Spleen (tissue), 11 donors: ENCODE measurements around the gene LDLRAD4. TPM values are rescaled to one million over a fixed set of nuclear protein-coding genes. Genes with fewer than 3 reads are reported as not detected.

Experiments used
- DNase-seq: peaks from one replicate; pipeline ENCODE4 v3.0.0-alpha.2; 2020
- H3K27ac ChIP-seq, 8 donors: fragments of 200-600 bp; sonication (generic) in 7 of 8; 1 replicate in 4 of 8; 2 replicates in 4 of 8; pipeline versions ENCODE4 v1.5.0 to v1.8.0; 2016 to 2021; ENCODE audit warnings: inconsistent platforms in 4 of 8, mild to moderate bottlenecking in 4 of 8, moderate library complexity in 1 of 8
- H3K27me3 ChIP-seq, 7 donors: fragments of 200-600 bp; sonication (generic) in 6 of 7; replicated peaks in 1 of 7; 1 replicate in 4 of 7; 2 replicates in 3 of 7; pipeline versions ENCODE4 v1.5.0 to v1.8.0; 2016 to 2021; ENCODE audit warnings: inconsistent platforms in 3 of 7, mild to moderate bottlenecking in 1 of 7
- H3K36me3 ChIP-seq, 6 donors: fragments of 200-600 bp; sonication (generic) in 5 of 6; 1 replicate in 4 of 6; 2 replicates in 2 of 6; pipeline versions ENCODE4 v1.5.0 to v1.8.0; 2016 to 2021; ENCODE audit warnings: inconsistent platforms in 2 of 6
- H3K4me1 ChIP-seq, 6 donors: fragments of 200-600 bp; sonication (generic) in 5 of 6; 1 replicate in 3 of 6; 2 replicates in 3 of 6; pipeline versions ENCODE4 v1.5.0 to v1.8.0; 2016 to 2021; ENCODE audit warnings: inconsistent platforms in 3 of 6
- H3K4me3 ChIP-seq, 8 donors: fragments of 200-600 bp; sonication (generic) in 7 of 8; 1 replicate in 4 of 8; 2 replicates in 4 of 8; pipeline versions ENCODE4 v1.5.0 to v1.8.0; 2016 to 2021; ENCODE audit warnings: inconsistent platforms in 4 of 8, mild to moderate bottlenecking in 4 of 8, moderate library complexity in 2 of 8
- H3K9me3 ChIP-seq, 8 donors: fragments of 200-600 bp; sonication (generic) in 7 of 8; 1 replicate in 4 of 8; 2 replicates in 4 of 8; pipeline versions ENCODE4 v1.5.0 to v1.8.0; 2016 to 2021; ENCODE audit warnings: inconsistent platforms in 4 of 8
- POLR2A ChIP-seq, 3 donors: fragments of 450-650 bp; IDR thresholded peaks; one replicate each; pipeline ENCODE4 v1.5.1; 2017; ENCODE audit warnings: antibody characterized with exemption in 3 of 3, mild to moderate bottlenecking in 1 of 3
- POLR2AphosphoS5 ChIP-seq, 3 donors: sonication (generic); formaldehyde crosslinking; IDR thresholded peaks; one replicate each; pipeline ENCODE4 v1.5.1; 2017; ENCODE audit warnings: antibody characterized with exemption in 3 of 3
- whole genome bisulfite sequencing, 5 donors: extraction: QIAGEN DNeasy Blood & Tissue Kit in 3 of 5; methylation state at CpG; one replicate each; pipeline versions ENCODE4 v1.1.5 to v1.1.7; 2013 to 2018; 5-methylcytosine and 5-hydroxymethylcytosine counted together
- intact Hi-C: fragments of 100-400 bp; cut with DNase I; formaldehyde crosslinking; loops from one replicate; pipeline ENCODE4 v1.15.0; 2023; ENCODE audit warnings: low total_unique reads
- polyA plus RNA-seq, 3 donors: library from polyadenylated mRNA; stranded (reverse); fragments of 200-250 nt; gene quantifications; one replicate each; pipeline ENCODE4 v1.2.1, GENCODE V29; 2013
- total RNA-seq, 7 donors: library from RNA; depleted of rRNA in 3 of 7; stranded (reverse); fragments of >200 nt in 3 of 7; fragmentation: NEBNext Ultra II Directional in 4 of 7; extraction: Animal tissue kit (Norgen Biotek cat#: 25700) in 4 of 7; gene quantifications; one replicate each; pipeline versions ENCODE4 v1.1.0 to v1.2.1, GENCODE V29; 2016 to 2021
- TF ChIP-seq, protein P1 (sequence below), 11 experiments: fragments of 200-600 bp in 7 of 11; fragments of 450-650 bp in 4 of 11; sonication (generic) in 4 of 11; IDR thresholded peaks in 8 of 11; conservative IDR thresholded peaks in 3 of 11; 1 replicate in 7 of 11; 2 replicates in 4 of 11; pipeline versions ENCODE4 v1.4.0 to v1.8.0; 2016 to 2021; ENCODE audit warnings: antibody characterized with exemption in 11 of 11, inconsistent platforms in 4 of 11, mild to moderate bottlenecking in 1 of 11
- donor health status: healthy with polysubstance abuse.
- donor health status: DM: no; HTN: no; CAD: no; lungs with moderate emphysema.
- donor health status: DM: no; HTN: no; CAD: no.
- donor health status: Bipolar disorder and iron deficiency.
- donor health status: healthy.
- donor health status: DM: no; HTN: no; CAD: no.
- donor health status: DM: yes; HTN: yes; CAD: no.

LDLRAD4 gene
- total and polyA plus RNA-seq, 10 donors, result 4.5 to 80.8 (median 46.4) TPM

DNA sequence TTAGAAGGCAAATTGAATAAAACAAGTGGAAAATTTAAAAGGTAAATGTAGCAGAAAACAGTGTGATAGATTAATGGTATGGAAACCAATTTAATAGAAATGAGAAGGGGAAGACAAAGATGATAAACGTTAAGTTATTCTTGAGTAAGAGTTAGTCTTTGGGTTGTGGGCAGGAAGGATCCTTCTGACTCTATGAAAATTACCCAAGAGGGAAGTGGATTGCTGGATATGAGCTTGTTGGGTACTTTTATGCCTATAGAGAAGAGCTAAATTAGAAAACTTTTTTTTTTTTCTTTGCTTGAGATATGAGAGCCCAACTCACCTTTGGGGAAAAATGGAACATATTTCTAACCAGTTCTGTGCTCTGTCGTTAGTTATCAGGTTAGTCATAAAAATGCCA is 144.0 kb downstream of the LDLRAD4 start:
- Histone ChIP-seq H3K27ac (no peak overlapping the region), H3K4me3 (no peak overlapping the region), H3K4me1 (peaks cover 0 to 10% (median 0%) of the 10 kb centered on the region in 6 donors), H3K27me3 (no peaks in the 10 kb centered on the region), H3K9me3 (no peaks in the 10 kb centered on the region), H3K36me3 (no peaks in the 10 kb centered on the region)
- TF ChIP-seq POLR2AphosphoS5 (IDR thresholded peaks at IDR 0.05) (no peak), POLR2A (IDR thresholded peaks at IDR 0.05) (no peak)
- TF ChIP-seq, protein P1, sequence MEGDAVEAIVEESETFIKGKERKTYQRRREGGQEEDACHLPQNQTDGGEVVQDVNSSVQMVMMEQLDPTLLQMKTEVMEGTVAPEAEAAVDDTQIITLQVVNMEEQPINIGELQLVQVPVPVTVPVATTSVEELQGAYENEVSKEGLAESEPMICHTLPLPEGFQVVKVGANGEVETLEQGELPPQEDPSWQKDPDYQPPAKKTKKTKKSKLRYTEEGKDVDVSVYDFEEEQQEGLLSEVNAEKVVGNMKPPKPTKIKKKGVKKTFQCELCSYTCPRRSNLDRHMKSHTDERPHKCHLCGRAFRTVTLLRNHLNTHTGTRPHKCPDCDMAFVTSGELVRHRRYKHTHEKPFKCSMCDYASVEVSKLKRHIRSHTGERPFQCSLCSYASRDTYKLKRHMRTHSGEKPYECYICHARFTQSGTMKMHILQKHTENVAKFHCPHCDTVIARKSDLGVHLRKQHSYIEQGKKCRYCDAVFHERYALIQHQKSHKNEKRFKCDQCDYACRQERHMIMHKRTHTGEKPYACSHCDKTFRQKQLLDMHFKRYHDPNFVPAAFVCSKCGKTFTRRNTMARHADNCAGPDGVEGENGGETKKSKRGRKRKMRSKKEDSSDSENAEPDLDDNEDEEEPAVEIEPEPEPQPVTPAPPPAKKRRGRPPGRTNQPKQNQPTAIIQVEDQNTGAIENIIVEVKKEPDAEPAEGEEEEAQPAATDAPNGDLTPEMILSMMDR (IDR thresholded peaks at IDR 0.05 in 8 of 11, conservative IDR thresholded peaks at IDR 0.05 in 3 of 11), result no peak
- no peak for DNase-seq
- intact Hi-C loops, result no loop called here
- 54 to 88% (median 69%) methylated on average over 2 of the region's 2 CpGs for WGBS, 5 donors

DNA sequence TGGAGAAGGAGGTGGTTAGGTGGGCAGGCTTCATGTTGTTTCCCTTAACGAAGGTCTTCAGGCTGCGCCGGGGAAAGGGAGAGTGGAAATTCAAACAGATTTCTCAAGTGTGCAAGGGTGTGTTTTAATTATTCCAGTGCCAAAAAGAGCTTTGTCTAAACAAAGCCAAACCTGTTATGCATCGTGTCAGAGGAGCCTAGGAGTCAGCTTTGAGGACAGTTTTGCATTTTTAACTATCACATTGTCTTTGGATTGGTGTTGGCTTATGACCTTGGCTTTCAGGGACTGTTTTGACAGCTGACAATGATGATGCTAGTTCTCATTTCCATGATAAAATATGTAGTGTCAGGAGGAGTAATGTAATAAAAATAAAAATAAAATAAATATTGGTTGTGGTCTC is 144.8 kb downstream of the LDLRAD4 start:
- intact Hi-C loops, result no loop called here

DNA sequence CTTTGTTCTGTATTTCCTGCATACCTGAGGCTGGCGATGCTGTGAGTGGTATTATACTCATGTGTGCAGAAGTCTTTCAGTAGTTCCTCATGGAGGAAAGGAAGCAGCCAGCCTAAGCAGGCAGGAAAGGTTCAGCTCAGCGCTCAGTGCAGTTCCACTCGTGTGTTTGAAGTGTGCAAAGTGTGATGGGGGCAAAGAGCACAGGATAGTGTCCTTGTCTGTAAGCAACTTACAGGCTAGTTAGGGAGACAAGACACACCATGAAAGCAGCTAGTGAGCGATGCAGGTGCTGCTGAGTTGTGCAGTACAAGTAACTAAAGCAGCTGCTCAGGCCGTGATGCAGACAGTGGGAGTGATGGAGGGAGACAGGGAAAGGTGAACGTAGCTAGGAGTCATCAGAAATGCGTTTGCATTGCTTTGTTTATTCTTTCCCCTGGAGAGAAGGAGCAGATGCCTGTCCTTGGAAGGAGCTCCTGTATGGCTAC is 146.2 kb downstream of the LDLRAD4 start:
- Histone ChIP-seq H3K27me3 (no peaks in the 10 kb centered on the region), H3K4me3 (no peak overlapping the region), H3K4me1 (peaks cover 0 to 7% (median 0%) of the 10 kb centered on the region in 6 donors), H3K9me3 (no peaks in the 10 kb centered on the region), H3K27ac (no peak overlapping the region), H3K36me3 (no peaks in the 10 kb centered on the region)
- intact Hi-C loops, result no loop called here
- 76 to 86% (median 83%) methylated on average over 7 of the region's 7 CpGs for whole genome bisulfite sequencing, 5 donors
- no peak for DNase-seq
- no peak for TF ChIP-seq POLR2A (IDR thresholded peaks at IDR 0.05)
- TF ChIP-seq, protein P1 (IDR thresholded peaks at IDR 0.05 in 8 of 11, conservative IDR thresholded peaks at IDR 0.05 in 3 of 11), result no peak
- no peak for TF ChIP-seq POLR2AphosphoS5 (IDR thresholded peaks at IDR 0.05)

More for the DNA sequence above, 144.8 kb downstream of the LDLRAD4 start:
- no peak for DNase-seq
- TF ChIP-seq, protein P1 (IDR thresholded peaks at IDR 0.05 in 8 of 11, conservative IDR thresholded peaks at IDR 0.05 in 3 of 11), result no peak
- TF ChIP-seq POLR2A (IDR thresholded peaks at IDR 0.05) (no peak), POLR2AphosphoS5 (IDR thresholded peaks at IDR 0.05) (no peak)
- no peaks in the 10 kb centered on the region for H3K36me3 ChIP-seq
- H3K4me3 ChIP-seq, result no peak overlapping the region
- H3K27me3 ChIP-seq, result no peaks in the 10 kb centered on the region
- H3K27ac ChIP-seq, result no peak overlapping the region
- 54 to 91% (median 68%) methylated on average over 4 of the region's 4 CpGs for WGBS, 5 donors
- no peaks in the 10 kb centered on the region for H3K9me3 ChIP-seq
- H3K4me1 ChIP-seq, result peaks cover 0 to 10% (median 0%) of the 10 kb centered on the region in 6 donors

DNA sequence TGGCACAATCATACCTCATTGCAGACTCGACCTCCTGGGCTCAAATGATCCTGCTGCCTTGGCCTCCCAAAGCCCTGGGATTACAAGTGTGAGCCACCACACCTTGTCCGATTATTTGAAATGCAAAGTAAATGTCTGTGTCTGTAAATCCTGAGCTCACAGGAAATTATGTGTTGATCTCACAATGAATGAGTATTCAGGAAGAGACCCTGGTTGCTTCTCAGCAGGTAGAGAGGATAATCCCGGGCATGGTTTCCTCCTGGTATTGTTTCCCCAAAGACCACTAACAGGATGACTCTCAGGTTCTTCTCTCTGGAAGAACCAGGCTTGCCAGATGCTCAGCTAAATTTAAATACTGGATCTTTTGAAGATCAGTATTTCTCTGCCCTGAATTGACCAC is 147.6 kb downstream of the LDLRAD4 start:
- no peak overlapping the region for H3K27ac ChIP-seq
- H3K27me3 ChIP-seq, result no peaks in the 10 kb centered on the region
- no peaks in the 10 kb centered on the region for H3K9me3 ChIP-seq
- H3K4me1 ChIP-seq, result peaks cover 0 to 7% (median 0%) of the 10 kb centered on the region in 6 donors
- no peak overlapping the region for H3K4me3 ChIP-seq
- H3K36me3 ChIP-seq, result no peaks in the 10 kb centered on the region
- intact Hi-C loops, result no loop called here
- DNase-seq, result no peak
- 73 to 83% (median 83%) methylated on average over 3 of the region's 3 CpGs for WGBS, 5 donors
- TF ChIP-seq POLR2AphosphoS5 (IDR thresholded peaks at IDR 0.05) (no peak), POLR2A (IDR thresholded peaks at IDR 0.05) (no peak)
- TF ChIP-seq, protein P1 (IDR thresholded peaks at IDR 0.05 in 8 of 11, conservative IDR thresholded peaks at IDR 0.05 in 3 of 11), result no peak
